ENCODE results near the gene CNOT3.

Gene CNOT3

DNA sequence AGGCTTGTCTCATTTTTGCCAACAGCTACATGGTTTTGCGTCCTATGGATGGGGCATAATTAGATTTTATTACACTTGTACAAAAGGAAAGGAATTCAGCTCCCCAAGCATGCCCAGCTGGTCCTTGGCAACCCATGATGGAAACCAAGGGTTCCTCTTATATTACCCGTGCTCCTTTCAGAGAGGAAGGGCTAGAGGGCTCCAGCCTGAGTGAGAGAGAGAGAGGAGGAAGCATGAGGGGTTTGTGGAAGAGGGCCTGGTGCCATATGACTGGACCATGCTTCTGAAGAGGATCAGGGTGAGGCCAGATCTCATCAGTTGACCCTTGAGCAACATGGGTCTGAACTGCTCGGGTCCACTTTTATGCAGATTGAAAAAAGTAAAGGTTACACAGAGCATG lies 59.6 kb downstream of the CNOT3 start:
- POLR2A ChIA-PET = no interaction called here

DNA sequence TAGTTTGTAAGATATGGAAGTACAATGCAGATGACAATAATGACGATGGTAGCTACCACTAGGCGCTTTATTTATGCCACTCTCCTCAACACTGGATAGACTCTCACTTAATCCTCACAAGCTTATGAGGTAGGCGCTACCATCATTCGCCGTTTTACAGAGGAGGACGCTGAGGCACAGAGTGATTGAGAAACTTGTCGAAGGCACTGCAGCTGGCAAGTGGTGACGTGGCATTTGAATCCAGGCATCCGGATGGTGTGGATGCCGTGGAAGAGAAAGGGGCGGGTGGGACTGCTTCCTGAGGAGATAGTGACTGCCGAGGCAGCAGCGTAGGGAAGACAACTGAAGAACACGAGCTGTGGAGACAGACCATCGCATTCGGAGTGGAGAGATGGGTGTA lies 61.8 kb downstream of the CNOT3 start:
- CTCF ChIA-PET = interaction anchor here (1.4 to 3.1 kb wide), 2 partner anchors 8 to 31 kb away, joined by 3 to 12 read pairs; partner anchors contain the start of gene TSEN34

More for the DNA sequence above, 59.6 kb downstream of the CNOT3 start:
- CTCF ChIA-PET = no interaction called here
- no peak for DNase-seq (ENCODE audit: low read depth, low spot score)
- TF ChIP-seq, protein P1, sequence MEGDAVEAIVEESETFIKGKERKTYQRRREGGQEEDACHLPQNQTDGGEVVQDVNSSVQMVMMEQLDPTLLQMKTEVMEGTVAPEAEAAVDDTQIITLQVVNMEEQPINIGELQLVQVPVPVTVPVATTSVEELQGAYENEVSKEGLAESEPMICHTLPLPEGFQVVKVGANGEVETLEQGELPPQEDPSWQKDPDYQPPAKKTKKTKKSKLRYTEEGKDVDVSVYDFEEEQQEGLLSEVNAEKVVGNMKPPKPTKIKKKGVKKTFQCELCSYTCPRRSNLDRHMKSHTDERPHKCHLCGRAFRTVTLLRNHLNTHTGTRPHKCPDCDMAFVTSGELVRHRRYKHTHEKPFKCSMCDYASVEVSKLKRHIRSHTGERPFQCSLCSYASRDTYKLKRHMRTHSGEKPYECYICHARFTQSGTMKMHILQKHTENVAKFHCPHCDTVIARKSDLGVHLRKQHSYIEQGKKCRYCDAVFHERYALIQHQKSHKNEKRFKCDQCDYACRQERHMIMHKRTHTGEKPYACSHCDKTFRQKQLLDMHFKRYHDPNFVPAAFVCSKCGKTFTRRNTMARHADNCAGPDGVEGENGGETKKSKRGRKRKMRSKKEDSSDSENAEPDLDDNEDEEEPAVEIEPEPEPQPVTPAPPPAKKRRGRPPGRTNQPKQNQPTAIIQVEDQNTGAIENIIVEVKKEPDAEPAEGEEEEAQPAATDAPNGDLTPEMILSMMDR (IDR thresholded peaks at IDR 0.05; ENCODE audit: insufficient read depth, low read length, missing control alignments) = no peak
- no peak overlapping the region for H3K4me3 ChIP-seq (ENCODE audit: low read depth, low read length)

DNA sequence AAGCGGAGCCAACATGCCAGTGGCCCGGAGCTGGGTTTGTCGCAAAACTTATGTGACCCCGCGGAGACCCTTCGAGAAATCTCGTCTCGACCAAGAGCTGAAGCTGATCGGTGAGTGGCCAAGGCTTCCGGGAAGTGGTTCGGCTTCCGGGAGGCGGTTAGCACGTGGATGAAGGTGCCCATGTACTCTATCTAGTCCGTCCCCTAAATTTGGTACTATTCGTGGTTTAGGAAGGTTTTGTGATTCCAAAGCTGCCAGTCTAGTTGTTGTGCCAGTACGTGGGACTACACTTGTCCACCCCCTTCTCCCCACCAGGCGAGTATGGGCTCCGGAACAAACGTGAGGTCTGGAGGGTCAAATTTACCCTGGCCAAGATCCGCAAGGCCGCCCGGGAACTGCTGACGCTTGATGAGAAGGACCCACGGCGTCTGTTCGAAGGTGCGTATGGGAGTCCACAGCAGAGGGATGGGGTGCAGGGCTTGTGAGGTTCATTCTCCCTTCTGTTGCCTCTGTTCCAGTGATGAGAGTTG lies 63.7 kb downstream of the CNOT3 start:
- CTCF ChIA-PET = interaction anchor here (1.0 to 3.1 kb wide), 3 partner anchors 9 to 33 kb away, joined by 3 to 12 read pairs (median 3); partner anchors contain the start of gene TSEN34
- TF ChIP-seq, protein P1 (IDR thresholded peaks at IDR 0.05; ENCODE audit: insufficient read depth, low read length, missing control alignments) = no peak
- DNase-seq (ENCODE audit: low read depth, low spot score) = no peak
- H3K4me3 ChIP-seq (ENCODE audit: low read depth, low read length) = peak overlapping the region; percentile 91
- POLR2A ChIA-PET = interaction anchor here (0.7 to 5.5 kb wide), 5 partner anchors 9 to 152 kb away, joined by 3 to 108 read pairs (median 4); partner anchors contain the start of genes MBOAT7 and TSEN34

More for the DNA sequence above, 61.8 kb downstream of the CNOT3 start:
- TF ChIP-seq, protein P1 (IDR thresholded peaks at IDR 0.05; ENCODE audit: insufficient read depth, low read length, missing control alignments) = no peak
- POLR2A ChIA-PET = interaction anchor here (0.5 to 5.5 kb wide), 3 partner anchors 9 to 1317 kb away, joined by 3 to 108 read pairs (median 3); partner anchors contain the start of genes MBOAT7, TSEN34 and ZNF816
- H3K4me3 ChIP-seq (ENCODE audit: low read depth, low read length) = no peak overlapping the region
- DNase-seq (ENCODE audit: low read depth, low spot score) = no peak

DNA sequence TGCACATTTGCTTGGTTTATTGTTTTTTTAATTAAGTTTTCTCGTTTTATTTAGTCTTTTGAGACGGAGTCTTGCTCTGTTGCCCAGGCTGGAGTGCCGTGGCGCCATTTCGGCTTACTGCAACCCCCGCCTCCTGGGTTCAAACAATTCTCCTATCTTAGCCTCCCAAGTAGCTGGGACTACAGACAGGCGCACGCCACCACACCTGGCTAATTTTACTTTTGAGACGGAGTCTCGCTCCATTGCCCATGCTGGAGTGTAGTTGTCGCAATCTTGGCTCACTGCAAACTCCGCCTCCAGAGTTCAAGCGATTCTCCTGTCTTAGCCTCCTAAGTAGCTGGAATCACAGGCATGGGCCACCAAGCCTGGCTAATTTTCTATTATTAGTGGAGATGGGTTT lies 64.4 kb downstream of the CNOT3 start:
- ChIA-PET POLR2A (interaction anchor here (2.3 to 5.5 kb wide), 2 partner anchors 9 to 11 kb away, joined by 23 to 108 read pairs; partner anchors contain the start of genes MBOAT7 and TSEN34), CTCF (interaction anchor here (0.6 to 1.0 kb wide), 3 partner anchors 8 to 64 kb away, joined by 3 read pairs; no protein-coding TSS in a partner anchor)
- no peak for DNase-seq (ENCODE audit: low read depth, low spot score)
- H3K4me3 ChIP-seq (ENCODE audit: low read depth, low read length) = peak overlapping the region; percentile 91
- TF ChIP-seq, protein P1 (IDR thresholded peaks at IDR 0.05; ENCODE audit: insufficient read depth, low read length, missing control alignments) = no peak

DNA sequence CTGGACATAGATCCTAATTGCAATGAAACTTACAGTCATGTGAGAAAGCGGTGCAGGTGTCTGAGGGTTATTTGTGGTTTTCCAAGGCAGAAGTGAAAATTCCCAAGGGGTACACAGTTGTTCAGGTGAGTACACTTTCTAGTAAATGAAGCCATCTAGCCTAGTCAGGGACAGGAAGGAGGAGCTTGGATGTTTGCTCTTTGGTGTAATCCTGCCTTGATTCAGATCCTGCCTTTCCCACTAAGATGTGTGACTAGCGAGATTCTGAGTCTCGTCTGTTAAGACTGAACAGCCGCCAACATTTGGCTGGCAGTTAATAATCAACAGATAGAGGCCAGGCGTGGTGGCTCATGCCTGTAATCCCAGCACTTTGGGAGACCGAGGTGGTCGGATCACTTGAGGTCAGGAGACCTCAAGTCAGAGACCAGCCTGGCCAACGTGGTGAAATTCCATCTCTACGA lies 65.6 kb downstream of the CNOT3 start:
- no peak overlapping the region; the same call in 1 of the 2 replicates for H3K4me3 ChIP-seq (ENCODE audit: low read depth, low read length)
- POLR2A ChIA-PET = interaction anchor here (5.5 kb wide), 1 partner anchor 13 kb away, joined by 108 read pairs; the partner anchor contains the start of genes MBOAT7 and TSEN34
- CTCF ChIA-PET = no interaction called here
- DNase-seq (ENCODE audit: low read depth, low spot score) = no peak
- TF ChIP-seq, protein P1 (IDR thresholded peaks at IDR 0.05; ENCODE audit: insufficient read depth, low read length, missing control alignments) = no peak

DNA sequence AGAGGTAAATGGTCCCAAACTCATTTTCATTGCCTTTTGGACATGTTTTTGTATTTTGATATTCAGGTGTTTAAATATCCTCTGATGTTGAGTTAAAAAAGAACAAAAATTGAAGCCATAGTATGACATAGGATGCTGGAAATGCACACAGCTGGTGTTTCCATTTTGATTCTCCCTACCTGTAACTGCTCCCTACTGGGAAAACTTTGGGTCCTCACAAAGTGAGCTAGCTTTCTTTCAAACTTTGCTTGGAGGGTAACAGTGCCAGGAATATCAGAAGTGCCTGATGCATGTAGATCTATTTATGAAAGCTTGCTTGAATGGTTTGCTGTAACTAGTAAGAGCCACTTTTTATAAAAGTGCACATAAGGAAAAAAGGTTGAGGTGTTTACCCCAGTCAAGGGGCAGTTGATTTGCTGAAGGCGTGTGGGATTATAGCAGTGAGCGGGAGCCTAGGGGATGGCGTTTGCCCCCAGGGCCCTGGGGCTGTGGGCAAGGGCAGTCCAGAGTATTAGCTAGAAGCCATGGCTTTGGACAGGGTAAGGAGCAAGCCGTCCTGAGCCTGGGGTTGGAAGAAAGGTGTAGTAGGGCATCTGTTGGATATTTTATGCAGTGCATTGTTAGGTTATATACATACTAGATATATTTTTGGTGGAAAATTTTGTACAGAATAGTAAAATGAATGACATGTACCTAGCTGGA lies 67.4 kb downstream of the CNOT3 start:
- CTCF ChIA-PET = interaction anchor here (0.8 to 1.4 kb wide), 3 partner anchors 15 to 45 kb away, joined by 3 to 4 read pairs (median 4); partner anchors contain the start of gene MBOAT7
- no peak for DNase-seq (ENCODE audit: low read depth, low spot score)
- POLR2A ChIA-PET = interaction anchor here (1.6 kb wide), 1 partner anchor 13 kb away, joined by 3 read pairs; the partner anchor contains the start of gene TSEN34
- TF ChIP-seq, protein P1 (IDR thresholded peaks at IDR 0.05; ENCODE audit: insufficient read depth, low read length, missing control alignments) = no peak
- H3K4me3 ChIP-seq (ENCODE audit: low read depth, low read length) = no peak overlapping the region

Measured in AG04449 (cell line).